Body of pancreas (tissue), 4 donors: ENCODE results near the gene CPNE7. TPM values are rescaled to one million over a fixed set of nuclear protein-coding genes. Genes with fewer than 3 reads are reported as not detected.

Experiments
- ATAC-seq: fragments of 150-250 bp; one replicate; pipeline ENCODE4 v1.9.1; 2016
- DNase-seq, 4 donors: peaks; one replicate each; pipeline ENCODE4 v3.0.0-alpha.2; 2019
- H3K27ac ChIP-seq, 4 donors: fragments of 200-600 bp; sonication (generic); 1 replicate in 3 of 4; 2 replicates in 1 of 4; pipeline versions ENCODE4 v1.5.1 to v1.6.1; 2016 to 2019; ENCODE audit warnings: mild to moderate bottlenecking in 1 of 4, mixed read lengths in 1 of 4, moderate library complexity in 1 of 4
- H3K27me3 ChIP-seq, 2 donors: fragments of 200-600 bp; sonication (generic); one replicate each; pipeline ENCODE4 v1.6.0; 2016; ENCODE audit warnings: mild to moderate bottlenecking in 1 of 2
- H3K36me3 ChIP-seq, 2 donors: fragments of 200-600 bp; sonication (generic); replicated peaks in 1 of 2; 2 replicates each; pipeline ENCODE4 v1.5.1; 2016; ENCODE audit warnings: low read depth in 2 of 2; ENCODE audit not compliant: insufficient read depth in 1 of 2
- H3K4me1 ChIP-seq: fragments of 200-600 bp; sonication (generic); one replicate; pipeline ENCODE4 v1.6.0; 2016
- H3K4me3 ChIP-seq, 2 donors: fragments of 200-600 bp; sonication (generic); 1 replicate in 1 of 2; 2 replicates in 1 of 2; pipeline ENCODE4 v1.5.1; 2016 to 2019
- H3K9me3 ChIP-seq, 3 donors: fragments of 200-600 bp; sonication (generic); 1 replicate in 2 of 3; 2 replicates in 1 of 3; pipeline ENCODE4 v1.5.1; 2016
- CTCF ChIP-seq, 7 experiments: fragments of 450-650 bp in 4 of 7; fragments of 200-600 bp in 3 of 7; sonication (generic) in 3 of 7; IDR thresholded peaks; one replicate each; pipeline ENCODE4 v1.5.1; 2016 to 2019; ENCODE audit warnings: antibody characterized with exemption in 7 of 7
- POLR2A ChIP-seq, 3 donors: fragments of 450-650 bp; IDR thresholded peaks; one replicate each; pipeline ENCODE4 v1.6.1; 2016; ENCODE audit warnings: antibody characterized with exemption in 3 of 3, mild to moderate bottlenecking in 2 of 3
- WGBS, 2 donors: methylation state at CpG; one replicate each; pipeline ENCODE4 v1.1.5; 2017; 5-methylcytosine and 5-hydroxymethylcytosine counted together
- intact Hi-C: fragments of 100-400 bp; cut with DNase I; formaldehyde crosslinking; loops from one replicate; pipeline ENCODE4 v1.15.1; 2023
- total RNA-seq, 2 donors: library from RNA; depleted of rRNA; stranded (reverse); fragments of >200 nt; gene quantifications; one replicate each; pipeline ENCODE4 v1.1.0, GENCODE V29; 2016

Gene CPNE7
- total RNA-seq, 2 donors from 2014 or later, result 2.1 TPM; not detected in 1

DNA sequence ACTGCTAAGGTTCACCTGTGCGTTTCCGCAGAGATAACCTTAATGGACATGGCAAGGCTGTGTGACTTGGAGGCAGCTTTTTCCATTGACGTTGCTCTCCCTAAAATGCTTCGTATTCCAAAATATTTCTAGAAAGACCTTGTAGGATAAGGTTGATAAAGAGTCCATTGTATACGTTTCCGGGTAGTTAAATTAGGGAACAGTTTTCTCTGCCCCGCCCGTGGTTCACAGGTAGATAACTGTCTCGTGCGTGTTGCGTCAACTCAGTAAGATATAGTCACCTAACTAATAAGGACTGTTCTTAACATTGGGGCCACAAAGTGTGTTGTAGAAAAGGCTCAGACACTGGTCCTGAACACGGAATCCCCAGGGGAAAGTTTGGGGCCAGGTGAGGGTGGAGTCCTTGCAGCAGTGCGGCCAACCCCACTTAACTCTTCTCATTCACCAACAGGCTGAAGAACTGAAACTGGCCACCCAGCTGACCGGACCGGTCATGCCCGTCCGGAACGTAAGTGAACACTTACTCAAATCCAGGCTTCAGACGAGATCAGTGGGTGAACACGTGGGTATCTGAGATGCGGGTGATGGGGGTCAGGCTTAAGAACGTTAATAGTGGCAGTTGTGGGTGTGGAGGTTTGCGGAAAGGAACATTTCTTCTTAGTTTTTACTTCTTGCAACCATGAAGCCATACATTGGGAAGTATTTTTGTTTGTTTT lies 13.5 kb upstream of the CPNE7 start:
- H3K36me3 ChIP-seq, result peaks cover 5 to 18% of the 10 kb centered on the region in 2 donors
- DNase-seq, result peak in 1 of 4 donors; percentile 12
- TF ChIP-seq POLR2A (IDR thresholded peaks at IDR 0.05), result peak in 1 of 3 donors; percentile 9
- no peak for TF ChIP-seq CTCF (IDR thresholded peaks at IDR 0.05)
- H3K27me3 ChIP-seq, result no peaks in the 10 kb centered on the region
- H3K4me1 ChIP-seq, result peaks cover 60% of the 10 kb centered on the region
- peak overlapping the region in 3 of 4 donors; percentile 89 to 97 (median 95) for H3K27ac ChIP-seq
- peak overlapping the region; percentile 21 to 90 for H3K4me3 ChIP-seq
- no peaks in the 10 kb centered on the region for H3K9me3 ChIP-seq
- 38 to 42% methylated on average over 23 of the region's 23 CpGs for WGBS, 2 donors
- ATAC-seq, result no peak
- intact Hi-C loops, result no loop called here

DNA sequence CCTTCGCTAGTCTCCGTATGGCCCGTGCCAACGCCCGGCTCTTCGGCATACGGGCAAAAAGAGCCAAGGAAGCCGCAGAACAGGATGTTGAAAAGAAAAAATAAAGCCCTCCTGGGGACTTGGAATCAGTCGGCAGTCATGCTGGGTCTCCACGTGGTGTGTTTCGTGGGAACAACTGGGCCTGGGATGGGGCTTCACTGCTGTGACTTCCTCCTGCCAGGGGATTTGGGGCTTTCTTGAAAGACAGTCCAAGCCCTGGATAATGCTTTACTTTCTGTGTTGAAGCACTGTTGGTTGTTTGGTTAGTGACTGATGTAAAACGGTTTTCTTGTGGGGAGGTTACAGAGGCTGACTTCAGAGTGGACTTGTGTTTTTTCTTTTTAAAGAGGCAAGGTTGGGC lies 12.6 kb upstream of the CPNE7 start:
- Histone ChIP-seq H3K9me3 (no peaks in the 10 kb centered on the region), H3K27ac (no peak overlapping the region), H3K4me1 (peaks cover 60% of the 10 kb centered on the region), H3K36me3 (peaks cover 5 to 18% of the 10 kb centered on the region in 2 donors), H3K27me3 (no peaks in the 10 kb centered on the region), H3K4me3 (no peak overlapping the region)
- WGBS, 2 donors, result 73 to 75% methylated on average over 12 of the region's 12 CpGs
- DNase-seq, result no peak
- intact Hi-C loops, result no loop called here
- no peak for ATAC-seq
- TF ChIP-seq POLR2A (IDR thresholded peaks at IDR 0.05) (no peak), CTCF (IDR thresholded peaks at IDR 0.05) (no peak)

GRCh38 chr16:89563639-89564392 lies 11.7 kb upstream of the CPNE7 start:
- Histone ChIP-seq H3K27me3 (no peaks in the 10 kb centered on the region), H3K9me3 (no peaks in the 10 kb centered on the region), H3K27ac (no peak overlapping the region), H3K36me3 (peaks cover 5 to 18% of the 10 kb centered on the region in 2 donors), H3K4me3 (no peak overlapping the region), H3K4me1 (peaks cover 60% of the 10 kb centered on the region)
- intact Hi-C loops, result no loop called here
- ATAC-seq, result no peak
- 68 to 72% methylated on average over 9 to 12 of the region's 12 CpGs for WGBS, 2 donors
- TF ChIP-seq POLR2A (IDR thresholded peaks at IDR 0.05) (no peak), CTCF (IDR thresholded peaks at IDR 0.05) (no peak)
- DNase-seq, result peak in 1 of 4 donors; percentile 10

DNA sequence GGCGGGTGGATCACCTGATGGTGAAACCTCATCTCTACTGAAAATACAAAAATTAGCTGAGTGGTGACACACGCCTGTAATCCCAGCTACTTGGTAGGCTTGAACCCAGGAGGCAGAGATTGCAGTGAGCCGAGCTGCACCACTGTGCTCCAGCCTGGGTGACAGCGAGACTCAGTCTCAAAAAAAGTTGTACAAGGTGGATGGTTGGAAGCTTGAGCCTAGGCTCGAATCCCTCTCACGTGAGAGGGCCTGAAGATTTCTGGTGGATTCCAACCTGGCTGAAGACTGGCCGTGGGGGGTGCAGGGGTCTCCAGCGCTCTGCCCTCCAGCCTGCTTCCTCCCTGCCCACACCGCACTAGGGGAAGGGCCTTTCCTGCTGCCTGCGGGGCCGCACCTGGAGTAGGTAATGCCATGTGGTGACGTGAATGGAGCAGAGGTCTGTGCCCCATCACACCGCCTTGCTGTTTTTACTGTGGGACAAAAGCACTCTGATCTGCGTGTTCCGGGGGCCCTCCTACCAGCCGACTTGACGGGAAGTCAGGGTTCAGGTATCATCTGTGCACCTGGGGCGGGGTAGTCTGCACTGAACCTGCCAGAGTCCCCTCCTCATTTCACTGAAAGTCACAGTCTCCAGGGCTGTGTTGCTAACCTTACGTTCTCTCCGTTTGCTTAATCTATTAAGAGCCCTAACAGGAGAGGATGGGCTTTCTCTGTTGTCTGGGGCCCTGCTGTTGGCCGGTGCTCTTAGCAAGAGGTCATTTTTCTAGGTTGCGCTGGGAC lies 10.9 kb upstream of the CPNE7 start:
- intact Hi-C loops, result no loop called here
- H3K27me3 ChIP-seq, result no peaks in the 10 kb centered on the region
- peak overlapping the region in 1 of 4 donors; percentile 59 for H3K27ac ChIP-seq
- WGBS, 2 donors, result 70 to 71% methylated on average over 15 to 22 of the region's 22 CpGs
- TF ChIP-seq CTCF (IDR thresholded peaks at IDR 0.05), result no peak
- no peak for TF ChIP-seq POLR2A (IDR thresholded peaks at IDR 0.05)
- no peak overlapping the region for H3K4me3 ChIP-seq
- peaks cover 5 to 18% of the 10 kb centered on the region in 2 donors for H3K36me3 ChIP-seq
- DNase-seq (no peak), ATAC-seq (no peak)
- no peaks in the 10 kb centered on the region for H3K9me3 ChIP-seq
- peaks cover 55% of the 10 kb centered on the region for H3K4me1 ChIP-seq
